Measurements from ENCODE around the gene RNF121.

RNF121 gene

GRCh38 chr11:71933141-71933933 lies 4.5 kb downstream of the RNF121 start:
- DNase-seq (ENCODE audit: extremely low read depth in 1 of 2, low read depth in 1 of 2), result no peak

- no peak for DNase-seq (ENCODE audit: extremely low read depth in 1 of 2, low read depth in 1 of 2)
These were observed 5.4 kb downstream of the RNF121 start for GRCh38 chr11:71934213-71934612.

- no peak for DNase-seq (ENCODE audit: extremely low read depth in 1 of 2, low read depth in 1 of 2)
These were observed 6.6 kb downstream of the RNF121 start for GRCh38 chr11:71935338-71935925.

GRCh38 chr11:71936825-71937224 lies 8.0 kb downstream of the RNF121 start:
- DNase-seq (ENCODE audit: extremely low read depth in 1 of 2, low read depth in 1 of 2), result no peak

- DNase-seq (ENCODE audit: extremely low read depth in 1 of 2, low read depth in 1 of 2), result no peak
These were observed 9.0 kb downstream of the RNF121 start for GRCh38 chr11:71937826-71938225.

- no peak for DNase-seq (ENCODE audit: extremely low read depth in 1 of 2, low read depth in 1 of 2)
These were observed 11.8 kb downstream of the RNF121 start for GRCh38 chr11:71940561-71941219.

- DNase-seq (ENCODE audit: extremely low read depth in 1 of 2, low read depth in 1 of 2), result no peak
These were observed 17.3 kb downstream of the RNF121 start for GRCh38 chr11:71946144-71946571.

- no peak for DNase-seq (ENCODE audit: extremely low read depth in 1 of 2, low read depth in 1 of 2)
These were observed 18.7 kb downstream of the RNF121 start for GRCh38 chr11:71947498-71947897.

- DNase-seq (ENCODE audit: extremely low read depth in 1 of 2, low read depth in 1 of 2), result no peak
These were observed 19.6 kb downstream of the RNF121 start for GRCh38 chr11:71948314-71949027.

- no peak for DNase-seq (ENCODE audit: extremely low read depth in 1 of 2, low read depth in 1 of 2)
These were observed 20.2 kb downstream of the RNF121 start for GRCh38 chr11:71949034-71949433.

GRCh38 chr11:71951741-71952310 lies 23.0 kb downstream of the RNF121 start:
- no peak for DNase-seq (ENCODE audit: extremely low read depth in 1 of 2, low read depth in 1 of 2)

GRCh38 chr11:71955898-71956456 lies 27.1 kb downstream of the RNF121 start:
- no peak for DNase-seq (ENCODE audit: extremely low read depth in 1 of 2, low read depth in 1 of 2)

GRCh38 chr11:71962428-71963038 lies 33.7 kb downstream of the RNF121 start:
- no peak for DNase-seq (ENCODE audit: extremely low read depth in 1 of 2, low read depth in 1 of 2)

- no peak for DNase-seq (ENCODE audit: extremely low read depth in 1 of 2, low read depth in 1 of 2)
These were observed 34.6 kb downstream of the RNF121 start for GRCh38 chr11:71963468-71963867.

- DNase-seq (ENCODE audit: extremely low read depth in 1 of 2, low read depth in 1 of 2), result no peak
These were observed 35.8 kb downstream of the RNF121 start for GRCh38 chr11:71964641-71965040.

- no peak for DNase-seq (ENCODE audit: extremely low read depth in 1 of 2, low read depth in 1 of 2)
These were observed 42.8 kb downstream of the RNF121 start for GRCh38 chr11:71971680-71972079.

- no peak for DNase-seq (ENCODE audit: extremely low read depth in 1 of 2, low read depth in 1 of 2)
These were observed 47.7 kb downstream of the RNF121 start for GRCh38 chr11:71976551-71976950.

- no peak for DNase-seq (ENCODE audit: extremely low read depth in 1 of 2, low read depth in 1 of 2)
These were observed 48.2 kb downstream of the RNF121 start for GRCh38 chr11:71977090-71977489.

GRCh38 chr11:71977743-71978418 lies 49.0 kb downstream of the RNF121 start:
- DNase-seq (ENCODE audit: extremely low read depth in 1 of 2, low read depth in 1 of 2), result no peak

- DNase-seq (ENCODE audit: extremely low read depth in 1 of 2, low read depth in 1 of 2), result no peak
These were observed 50.2 kb downstream of the RNF121 start for GRCh38 chr11:71979094-71979493.

All from stimulated activated CD8-positive, alpha-beta memory T cell treated with anti-CD3 and anti-CD28 coated beads, Interleukin-7, amount 100 ng/mL, for 48 hours (primary cell).